Activated CD4-positive, alpha-beta T cell treated with anti-CD3 and anti-CD28 coated beads, Interleukin-2, amount 50 U/mL, for 48 hours (primary cell): ENCODE results near the gene SMARCA2.
A peak's percentile ranks its signal among the peaks of the same experiment; 100 is the strongest.

ENCODE experiments used
- DNase-seq, 2 experiments: peaks; one replicate each; pipeline ENCODE4 v3.0.0-alpha.2; 2020

SMARCA2 gene

DNA sequence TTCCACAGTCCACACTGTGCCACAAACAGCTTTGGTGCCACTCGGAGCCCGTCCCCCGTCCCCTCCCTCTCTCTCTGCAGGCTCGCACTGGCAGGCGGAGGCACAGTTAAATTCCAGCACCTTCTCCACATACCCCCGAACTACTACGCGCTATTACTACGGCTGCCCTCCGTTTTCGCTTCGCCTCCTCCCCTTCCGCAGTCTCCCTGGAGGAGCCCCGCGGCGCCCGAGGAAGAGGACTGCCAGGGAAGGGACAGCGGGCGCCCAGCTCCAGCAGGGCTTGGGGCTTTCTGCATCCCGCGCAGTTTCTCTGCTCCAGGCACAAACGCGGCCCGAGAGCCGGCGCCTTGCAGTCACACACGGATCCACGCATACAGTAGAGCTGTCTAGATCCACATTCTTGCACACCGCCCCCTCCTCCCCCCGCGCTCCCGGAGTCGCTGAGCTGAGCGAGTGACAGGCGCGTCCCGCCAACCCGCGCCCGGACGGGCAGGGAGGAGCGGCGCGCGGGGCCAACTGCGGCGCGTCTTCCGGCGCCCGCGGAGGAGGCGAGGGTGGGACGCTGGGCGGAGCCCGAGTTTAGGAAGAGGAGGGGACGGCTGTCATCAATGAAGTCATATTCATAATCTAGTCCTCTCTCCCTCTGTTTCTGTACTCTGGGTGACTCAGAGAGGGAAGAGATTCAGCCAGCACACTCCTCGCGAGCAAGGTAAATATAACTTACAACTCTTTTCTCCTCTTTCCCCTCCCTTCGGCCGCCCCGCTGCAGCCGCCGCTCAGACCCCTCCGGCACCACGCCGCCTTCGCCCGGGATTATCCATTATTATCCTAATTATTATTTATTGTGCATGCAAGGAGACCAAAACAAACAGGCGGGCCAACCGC is at the start of gene SMARCA2:
Gene SMARCA2 (plus strand): TSS at position 652 of the 885 bp plus-strand sequence. CDS start 13,676 bp downstream, outside the sequence.
- DNase-seq: peak; percentile 95 to 96

GRCh38 chr9:1966725-1967366 is 48.3 kb upstream of the SMARCA2 start:
- no peak for DNase-seq

DNA sequence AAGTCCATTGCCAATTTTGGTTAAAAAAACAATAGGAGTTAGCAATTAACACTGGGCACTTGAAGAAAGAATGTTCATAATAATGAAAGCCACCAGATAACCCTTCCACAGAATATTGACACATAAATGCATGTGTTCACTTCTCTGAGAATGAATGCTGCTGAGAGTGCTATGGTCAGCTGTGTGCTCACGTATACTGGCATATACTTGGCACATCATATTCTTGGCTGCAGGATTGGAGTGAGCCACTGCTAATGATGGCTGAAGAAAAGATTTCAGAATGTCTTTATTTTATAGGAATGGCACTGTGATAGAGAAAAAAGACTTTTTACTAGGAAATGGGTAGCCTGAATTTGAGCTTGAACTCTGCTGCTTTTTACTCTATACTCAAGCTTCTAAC is 46.0 kb upstream of the SMARCA2 start:
- no peak for DNase-seq

DNA sequence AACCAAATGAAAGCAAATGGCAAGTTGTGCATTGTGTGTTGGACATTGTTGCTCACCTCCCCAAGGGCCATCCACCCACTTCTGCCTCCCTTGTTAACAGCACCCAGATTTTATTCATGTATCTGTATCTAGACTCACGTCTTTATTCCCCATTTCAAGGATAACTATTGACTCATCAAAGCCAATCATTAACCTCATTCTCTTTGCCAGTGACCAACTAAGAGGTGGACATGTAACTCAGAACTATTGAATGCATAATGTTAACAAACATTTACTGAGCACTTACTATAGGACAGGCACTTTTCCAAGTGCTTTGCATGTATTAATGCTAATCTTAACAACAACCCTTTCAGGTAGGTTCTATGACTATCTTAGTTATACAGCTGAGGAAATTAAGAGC is 45.2 kb upstream of the SMARCA2 start:
- DNase-seq: no peak

DNA sequence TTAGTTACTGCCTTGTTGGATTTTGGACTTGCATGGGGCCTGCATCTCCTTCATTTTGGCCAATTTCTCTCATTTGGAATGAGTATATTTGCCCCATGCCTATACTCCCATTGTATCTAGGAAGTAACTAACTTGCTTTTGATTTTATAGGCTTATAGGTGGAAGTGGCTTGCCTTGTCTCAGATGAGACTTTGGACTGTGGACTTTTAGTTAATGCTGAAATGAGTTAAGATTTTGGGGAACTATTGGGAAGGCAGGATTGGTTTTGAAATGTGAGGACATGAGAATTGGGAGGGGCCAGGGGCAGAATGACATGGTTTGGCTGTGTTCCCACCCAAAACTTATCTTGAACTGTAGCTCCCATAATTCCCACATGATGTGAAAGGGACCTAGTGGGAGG is 42.5 kb upstream of the SMARCA2 start:
- no peak for DNase-seq

DNA sequence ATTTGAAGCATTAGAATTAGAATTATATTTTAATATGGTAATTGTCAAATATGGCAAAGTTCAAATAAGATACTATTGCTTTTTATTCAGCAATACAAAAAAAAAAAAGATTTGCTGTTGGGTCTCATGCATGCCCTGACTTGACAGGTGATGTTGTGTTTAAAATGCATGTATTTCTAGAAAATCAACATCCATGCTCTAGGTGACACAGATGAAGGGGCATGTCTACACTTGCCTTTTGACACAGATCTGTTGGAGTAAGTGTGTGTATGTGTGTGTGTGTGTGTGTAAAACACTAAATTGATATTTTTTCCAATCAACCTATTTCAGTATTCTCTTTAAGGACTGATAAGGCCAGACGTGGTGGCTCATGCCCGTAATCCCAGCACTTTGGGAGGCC is 38.1 kb upstream of the SMARCA2 start:
- DNase-seq: no peak

- no peak for DNase-seq
These were observed 36.2 kb upstream of the SMARCA2 start for GRCh38 chr9:1978941-1979340.

- no peak for DNase-seq
These were observed 35.3 kb upstream of the SMARCA2 start for GRCh38 chr9:1979741-1980367.

DNA sequence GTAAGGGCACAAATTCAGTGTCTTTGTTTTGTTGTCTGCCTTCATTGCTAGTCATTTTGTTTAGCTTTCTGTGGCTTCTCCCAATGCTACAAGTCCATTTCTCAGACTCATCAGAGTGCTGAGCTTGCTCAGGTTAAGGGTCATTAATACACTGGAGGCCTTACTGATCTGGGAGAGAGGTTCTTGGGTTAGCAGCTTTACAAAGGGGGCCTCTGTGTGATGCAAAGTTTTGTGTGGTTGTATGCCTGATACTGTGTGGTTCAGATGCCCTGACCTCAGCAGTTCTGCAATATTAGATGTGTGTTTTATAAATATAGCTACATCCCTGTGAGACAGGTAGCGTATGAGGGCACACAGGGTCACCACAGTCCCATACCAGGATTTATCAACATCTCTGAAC is 34.8 kb upstream of the SMARCA2 start:
- DNase-seq: no peak

DNA sequence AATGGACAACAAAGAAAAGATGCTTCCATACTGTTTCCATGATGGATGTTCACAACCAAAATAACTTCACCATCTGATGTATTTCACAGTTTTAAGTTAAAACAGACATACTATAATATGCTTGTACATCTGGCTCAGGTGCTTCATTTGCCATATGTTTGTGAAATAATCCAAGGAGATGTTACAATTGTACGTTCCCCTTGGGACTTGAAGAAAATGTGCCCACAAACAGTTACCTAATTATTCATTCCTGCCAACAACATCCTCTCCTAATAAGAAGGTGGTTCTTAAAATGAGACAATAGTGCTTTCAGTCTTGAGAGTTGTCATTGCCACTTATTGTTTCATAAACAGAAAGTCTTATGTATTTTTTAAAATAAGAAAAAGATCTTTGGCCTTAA is 33.1 kb upstream of the SMARCA2 start:
- no peak for DNase-seq

GRCh38 chr9:1986341-1986740 is 28.8 kb upstream of the SMARCA2 start:
- no peak for DNase-seq

- DNase-seq: no peak
These were observed 25.6 kb upstream of the SMARCA2 start for GRCh38 chr9:1989500-1989899.

DNA sequence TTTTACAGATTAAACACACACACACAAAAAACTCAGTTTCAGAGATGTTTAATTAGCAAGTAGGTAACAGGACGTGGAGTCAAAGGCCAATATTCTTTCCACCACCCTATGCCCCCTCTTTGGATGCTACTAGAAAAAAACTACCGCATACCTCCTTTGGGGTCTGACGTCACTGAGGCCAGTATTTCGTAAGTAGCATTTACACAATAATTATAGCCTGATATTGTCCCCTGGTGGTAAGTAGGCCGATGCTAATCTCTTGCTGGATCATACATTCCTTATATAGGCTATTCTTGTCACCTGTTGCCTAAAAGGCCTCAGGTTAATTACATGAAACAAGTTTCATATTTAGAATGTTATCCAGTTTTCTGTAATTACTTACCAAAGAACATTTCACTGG is 21.0 kb upstream of the SMARCA2 start:
- DNase-seq: no peak

DNA sequence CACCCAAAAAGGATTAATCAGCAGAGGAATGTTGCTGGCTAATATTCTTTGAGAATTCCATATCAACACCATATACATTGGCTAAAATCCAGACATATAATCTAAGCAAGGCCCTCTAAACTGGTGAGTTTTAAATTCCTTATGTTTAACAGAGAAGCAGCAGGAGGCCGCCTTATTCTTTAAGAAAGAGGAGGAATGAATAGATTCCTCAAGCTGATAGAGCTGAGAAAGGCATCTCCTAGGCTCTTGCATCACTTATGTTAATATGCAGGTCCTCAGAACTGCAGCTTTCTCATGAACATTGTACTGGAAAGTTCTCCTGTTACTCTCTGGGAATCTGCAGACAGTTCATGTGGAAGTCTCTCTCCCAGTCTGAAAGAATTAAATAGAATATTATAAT is 20.1 kb upstream of the SMARCA2 start:
- DNase-seq: no peak

- no peak for DNase-seq
These were observed 19.0 kb upstream of the SMARCA2 start for GRCh38 chr9:1996156-1996555.

DNA sequence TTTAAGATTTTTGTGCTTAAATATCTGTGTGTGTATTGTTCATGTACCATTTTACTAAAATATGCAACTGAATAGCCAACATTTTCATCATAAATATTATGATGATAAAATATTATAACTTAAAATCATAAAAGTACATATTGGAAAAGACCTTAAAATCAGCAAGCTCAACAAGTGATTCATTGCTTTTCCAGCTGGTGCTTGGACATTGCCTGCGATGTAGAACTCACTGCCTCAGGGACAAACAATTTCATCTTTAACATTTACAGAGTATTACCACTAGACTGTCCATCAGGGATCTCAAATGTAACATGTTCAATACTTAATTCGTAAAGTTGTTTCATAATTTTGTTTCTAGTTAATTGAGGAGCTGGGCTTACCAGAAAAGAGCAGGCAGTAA is 17.5 kb upstream of the SMARCA2 start:
- no peak for DNase-seq

GRCh38 chr9:1998111-1998510 is 17.0 kb upstream of the SMARCA2 start:
- DNase-seq: no peak

- DNase-seq: no peak
These were observed 14.8 kb upstream of the SMARCA2 start for GRCh38 chr9:2000314-2000713.

GRCh38 chr9:2008372-2008771 is 6.8 kb upstream of the SMARCA2 start:
- no peak for DNase-seq

DNA sequence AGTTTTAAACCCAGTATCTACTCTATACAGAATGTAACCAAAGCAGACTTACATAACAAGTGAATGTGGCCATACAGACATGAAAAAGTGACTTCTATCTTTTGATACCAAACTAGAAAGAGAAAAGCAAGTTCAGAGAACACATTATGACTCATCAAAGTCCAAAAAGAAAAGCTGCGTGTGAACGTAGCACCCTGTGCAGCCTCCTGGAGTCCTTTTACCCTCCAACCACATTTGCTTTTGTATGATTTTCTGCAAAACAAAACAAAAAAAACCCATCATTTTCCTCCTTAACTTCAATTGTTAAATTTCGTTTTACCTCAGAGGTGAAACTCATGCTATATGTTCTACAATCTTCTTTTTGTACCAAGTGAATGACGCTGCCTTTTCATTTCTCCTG is 2.8 kb upstream of the SMARCA2 start:
- DNase-seq: no peak

DNA sequence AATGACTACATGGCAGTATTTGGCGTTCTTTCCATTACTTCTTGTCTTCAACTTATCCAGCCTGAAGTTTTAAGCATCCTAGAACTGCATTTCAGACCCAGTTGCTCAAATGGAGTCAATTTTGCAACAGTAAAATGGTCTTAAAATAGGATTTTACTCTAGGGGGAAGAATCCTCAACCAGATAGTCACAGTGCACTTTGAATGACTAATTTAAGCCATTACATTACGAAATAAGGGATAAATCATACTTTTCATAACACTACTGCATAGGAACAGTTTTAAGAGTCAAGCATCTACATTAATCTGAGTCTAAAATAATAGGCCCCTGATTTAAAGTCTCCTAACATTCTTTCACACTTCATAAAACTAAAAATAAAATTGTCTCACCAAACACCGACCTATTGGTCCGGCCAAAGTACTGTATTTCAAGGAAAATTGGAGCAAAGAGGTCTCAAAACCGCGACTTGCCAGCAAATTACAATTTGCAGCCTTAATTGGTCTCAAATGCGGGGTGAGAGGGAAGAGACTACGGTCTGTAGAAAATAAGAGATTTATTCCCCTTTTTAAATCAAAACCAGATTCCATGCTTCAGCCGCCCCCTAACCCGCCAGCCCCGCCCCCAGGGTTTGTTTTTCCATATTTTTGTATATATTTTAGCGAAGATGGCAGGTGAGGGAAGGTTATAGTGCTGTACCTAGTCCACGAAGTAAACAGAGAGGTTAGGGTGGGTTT is 1.2 kb upstream of the SMARCA2 start:
- no peak for DNase-seq

DNA sequence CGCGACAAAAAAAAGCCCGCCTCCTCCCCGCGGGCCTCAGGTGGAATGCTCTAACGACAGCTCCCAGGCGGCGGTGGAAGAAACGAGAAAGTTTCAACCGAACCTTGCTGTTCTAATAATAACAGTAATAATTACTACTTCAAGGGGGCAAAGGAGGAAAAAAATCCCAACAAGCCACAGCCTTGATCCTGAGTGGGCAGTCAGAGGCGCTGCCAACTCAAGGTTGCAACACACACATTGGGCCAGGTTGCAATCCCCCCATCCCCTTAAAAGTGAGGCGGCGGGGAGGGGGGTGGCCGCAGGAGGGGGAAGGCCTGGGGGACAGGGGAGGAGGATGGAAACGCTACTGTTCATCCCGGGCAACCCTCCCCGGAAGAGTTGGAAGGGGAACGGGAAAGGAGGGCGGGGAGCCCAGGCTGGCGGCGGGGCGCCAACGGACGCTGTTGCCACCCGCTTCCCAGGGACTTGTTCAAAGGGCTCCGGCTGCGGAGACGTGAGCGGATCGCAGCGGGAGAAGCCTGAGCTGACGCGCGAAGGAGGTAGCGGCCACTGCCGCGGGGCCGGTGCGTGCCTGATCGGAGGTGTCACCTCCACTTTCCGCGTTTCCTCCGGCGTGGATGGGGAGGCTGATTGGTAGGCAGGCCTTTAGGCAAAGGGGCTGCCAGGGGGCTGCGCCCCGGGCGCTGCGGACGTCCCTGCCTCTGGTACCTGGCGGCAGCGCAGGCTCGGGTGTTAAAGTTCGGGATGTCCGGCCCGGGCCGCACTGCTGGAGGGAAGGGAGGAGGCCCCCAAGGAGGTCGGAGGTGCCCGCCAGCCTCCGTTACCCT is 647 bp downstream of the SMARCA2 start:
- peak; percentile 54 to 59 for DNase-seq
